ENCODE results near the gene KLHDC10. TPM values are rescaled to one million over a fixed set of nuclear protein-coding genes. Genes with fewer than 3 reads are reported as not detected.

Gene KLHDC10
- total RNA-seq, 4 donors from 2014 or later = 17.8 to 26.9 (median 22.3) TPM

- no peak for TF ChIP-seq POLR2A (IDR thresholded peaks at IDR 0.05)
- no peak for TF ChIP-seq POLR2AphosphoS5 (IDR thresholded peaks at IDR 0.05)
- no peak for TF ChIP-seq CTCF (IDR thresholded peaks at IDR 0.05)
- no peak for TF ChIP-seq EP300 (IDR thresholded peaks at IDR 0.05)
- Histone ChIP-seq H3K4me3 (no peak overlapping the region), H3K27ac (no peak overlapping the region), H3K9me3 (no peaks in the 10 kb centered on the region), H3K4me1 (peaks cover 2% of the 10 kb centered on the region), H3K36me3 (peaks cover 54% of the 10 kb centered on the region), H3K27me3 (no peaks in the 10 kb centered on the region)
- WGBS = 88% methylated on average over 7 of the region's 7 CpGs
- DNase-seq (ENCODE audit: low spot score in 2 of 2) = no peak
Observed at GRCh38 chr7:130133029-130133782, 62.9 kb downstream of the KLHDC10 start.

GRCh38 chr7:130134106-130134636, 63.8 kb downstream of the KLHDC10 start:
- no peak for TF ChIP-seq CTCF (IDR thresholded peaks at IDR 0.05)
- TF ChIP-seq POLR2A (IDR thresholded peaks at IDR 0.05) = no peak
- no peak for TF ChIP-seq POLR2AphosphoS5 (IDR thresholded peaks at IDR 0.05)
- TF ChIP-seq EP300 (IDR thresholded peaks at IDR 0.05) = no peak
- Histone ChIP-seq H3K4me3 (no peak overlapping the region), H3K9me3 (no peaks in the 10 kb centered on the region), H3K27me3 (no peaks in the 10 kb centered on the region), H3K27ac (no peak overlapping the region), H3K36me3 (peaks cover 50% of the 10 kb centered on the region), H3K4me1 (no peaks in the 10 kb centered on the region)
- WGBS = 96% methylated on average over 4 of the region's 4 CpGs
- no peak for DNase-seq (ENCODE audit: low spot score in 2 of 2)

- WGBS = 97% methylated on average over 7 of the region's 7 CpGs
- Histone ChIP-seq H3K4me3 (no peak overlapping the region), H3K36me3 (peaks cover 44% of the 10 kb centered on the region), H3K9me3 (no peaks in the 10 kb centered on the region), H3K27ac (no peak overlapping the region), H3K27me3 (no peaks in the 10 kb centered on the region), H3K4me1 (no peaks in the 10 kb centered on the region)
- DNase-seq (ENCODE audit: low spot score in 2 of 2) = no peak
- TF ChIP-seq POLR2A (IDR thresholded peaks at IDR 0.05) (no peak), EP300 (IDR thresholded peaks at IDR 0.05) (no peak), POLR2AphosphoS5 (IDR thresholded peaks at IDR 0.05) (no peak), CTCF (IDR thresholded peaks at IDR 0.05) (no peak)
Observed at GRCh38 chr7:130134726-130135125, 64.4 kb downstream of the KLHDC10 start.

GRCh38 chr7:130135208-130136205, 65.2 kb downstream of the KLHDC10 start:
- peaks cover 38% of the 10 kb centered on the region for H3K36me3 ChIP-seq
- no peak overlapping the region for H3K27ac ChIP-seq
- no peaks in the 10 kb centered on the region for H3K27me3 ChIP-seq
- no peak overlapping the region for H3K4me3 ChIP-seq
- WGBS = 92% methylated on average over 10 of the region's 10 CpGs
- DNase-seq (ENCODE audit: low spot score in 2 of 2) = no peak
- H3K4me1 ChIP-seq = peaks cover under 1% of the 10 kb centered on the region
- TF ChIP-seq POLR2AphosphoS5 (IDR thresholded peaks at IDR 0.05) = no peak
- no peak for TF ChIP-seq EP300 (IDR thresholded peaks at IDR 0.05)
- H3K9me3 ChIP-seq = no peaks in the 10 kb centered on the region

GRCh38 chr7:130136579-130137167, 66.3 kb downstream of the KLHDC10 start:
- no peak for DNase-seq (ENCODE audit: low spot score in 2 of 2)
- Histone ChIP-seq H3K9me3 (no peaks in the 10 kb centered on the region), H3K4me3 (no peak overlapping the region), H3K4me1 (peaks cover 12% of the 10 kb centered on the region), H3K27me3 (no peaks in the 10 kb centered on the region), H3K27ac (no peak overlapping the region), H3K36me3 (peaks cover 29% of the 10 kb centered on the region)
- 78% methylated on average over 1 of the region's 1 CpG for WGBS
- TF ChIP-seq POLR2A (IDR thresholded peaks at IDR 0.05) = no peak
- TF ChIP-seq EP300 (IDR thresholded peaks at IDR 0.05) = no peak
- no peak for TF ChIP-seq POLR2AphosphoS5 (IDR thresholded peaks at IDR 0.05)
- TF ChIP-seq CTCF (IDR thresholded peaks at IDR 0.05) = no peak
